KOPT-K1 (cell line): ENCODE results near the gene DCANP1.

Experiments used
- H3K27ac ChIP-seq: fragments of 200-600 bp; sonication (generic); 2 replicates; pipeline ENCODE4 v1.5.1; 2016; ENCODE audit warnings: antibody characterized with exemption, mild to moderate bottlenecking, low read depth, low read length; ENCODE audit not compliant: poor library complexity, severe bottlenecking
- H3K36me3 ChIP-seq: fragments of 200-600 bp; sonication (generic); 2 replicates; pipeline ENCODE4 v1.5.1; 2017; ENCODE audit warnings: antibody characterized with exemption, mild to moderate bottlenecking, low read length, moderate library complexity; ENCODE audit not compliant: insufficient read depth
- H3K9me3 ChIP-seq: fragments of 200-600 bp; sonication (generic); 2 replicates; pipeline ENCODE4 v1.5.1; 2017; ENCODE audit warnings: antibody characterized with exemption, low read length, mild to moderate bottlenecking; ENCODE audit not compliant: insufficient read depth, poor library complexity, severe bottlenecking

The DCANP1 gene

DNA sequence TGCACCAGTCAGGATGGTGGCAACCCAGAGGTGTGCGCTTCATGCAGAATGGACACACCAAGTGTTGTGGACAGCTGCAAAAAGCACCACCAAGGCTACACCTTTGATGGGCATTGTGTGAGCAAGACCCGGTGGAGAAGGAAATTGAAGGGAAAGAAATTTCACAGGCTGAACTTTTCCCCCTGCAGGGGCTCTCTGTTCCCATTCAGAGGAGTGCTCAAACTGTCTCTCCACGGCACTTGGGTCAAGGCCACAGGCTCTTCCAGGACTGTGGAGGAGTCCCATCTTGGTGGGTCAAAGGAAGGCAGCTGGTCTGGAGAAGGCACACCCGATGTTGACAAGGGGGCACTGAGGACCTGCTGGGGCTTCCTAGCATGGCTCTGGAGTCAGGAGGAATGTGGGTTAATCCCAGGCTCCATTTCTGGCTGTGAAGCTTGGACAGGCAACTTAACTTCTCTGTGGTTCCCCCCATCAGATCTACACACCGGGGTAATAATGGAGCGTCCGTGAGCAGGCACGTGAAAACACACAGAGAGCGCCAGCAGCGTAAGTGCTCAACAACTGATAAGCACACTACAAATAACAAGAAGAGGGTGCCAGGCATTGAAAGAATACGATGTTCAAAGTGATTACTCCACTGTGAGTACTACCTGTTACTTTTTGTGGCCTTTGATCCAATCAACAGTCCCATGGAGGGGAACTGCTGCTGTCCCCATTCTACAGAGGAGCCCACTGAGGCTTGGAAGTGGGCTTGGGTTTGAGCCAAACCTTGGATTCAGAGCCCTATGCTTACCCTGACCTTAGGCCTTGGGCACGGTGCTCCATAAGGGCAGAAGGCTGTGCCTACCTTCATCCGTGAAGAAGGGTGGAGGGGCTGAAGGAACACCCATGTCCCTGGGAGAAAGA is 39.2 kb upstream of the DCANP1 start:
- H3K27ac ChIP-seq, result no peak overlapping the region
- H3K9me3 ChIP-seq, result no peaks in the 10 kb centered on the region
- no peaks in the 10 kb centered on the region for H3K36me3 ChIP-seq

DNA sequence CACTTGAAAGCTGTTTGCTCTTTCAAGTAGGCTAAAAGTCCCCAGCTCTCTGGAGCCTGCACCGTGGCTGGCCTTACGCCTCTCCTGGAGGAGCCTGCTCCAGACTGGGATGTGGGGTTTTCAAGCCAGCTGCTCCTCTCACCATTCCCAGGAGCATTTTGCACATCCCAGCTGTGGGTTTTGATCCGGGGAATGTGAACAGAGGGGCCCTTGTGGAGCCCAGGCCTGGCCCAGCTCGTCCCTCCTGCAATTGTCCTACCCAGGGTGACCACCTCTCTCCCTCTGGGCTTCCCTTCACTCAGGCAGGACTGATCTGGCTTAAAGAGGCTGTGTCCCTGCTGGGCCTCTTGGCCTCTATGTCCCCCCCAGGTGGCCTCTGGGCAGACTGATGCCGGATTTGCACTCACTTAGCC is 37.5 kb upstream of the DCANP1 start:
- no peaks in the 10 kb centered on the region for H3K36me3 ChIP-seq
- no peaks in the 10 kb centered on the region for H3K9me3 ChIP-seq
- H3K27ac ChIP-seq, result no peak overlapping the region

DNA sequence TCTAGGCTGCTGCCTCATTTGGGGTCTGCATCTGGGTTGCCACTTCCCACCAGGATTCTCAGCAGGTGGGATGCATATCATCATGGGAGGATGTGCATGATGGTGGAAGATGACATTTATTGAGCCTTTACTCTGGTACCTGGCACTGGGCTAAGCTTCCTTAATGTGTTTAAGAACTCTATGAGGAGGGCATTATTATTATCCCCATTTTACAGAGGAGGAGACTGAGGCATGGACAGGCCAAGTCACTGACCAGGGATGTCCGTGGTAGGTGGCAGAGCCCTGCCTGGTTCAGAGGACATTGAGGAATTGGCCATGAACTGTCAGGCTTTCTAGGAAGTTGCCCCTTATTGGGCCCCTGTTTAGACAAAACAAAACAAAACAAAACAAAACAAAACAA is 36.1 kb upstream of the DCANP1 start:
- Histone ChIP-seq H3K9me3 (no peaks in the 10 kb centered on the region), H3K27ac (no peak overlapping the region), H3K36me3 (no peaks in the 10 kb centered on the region)

DNA sequence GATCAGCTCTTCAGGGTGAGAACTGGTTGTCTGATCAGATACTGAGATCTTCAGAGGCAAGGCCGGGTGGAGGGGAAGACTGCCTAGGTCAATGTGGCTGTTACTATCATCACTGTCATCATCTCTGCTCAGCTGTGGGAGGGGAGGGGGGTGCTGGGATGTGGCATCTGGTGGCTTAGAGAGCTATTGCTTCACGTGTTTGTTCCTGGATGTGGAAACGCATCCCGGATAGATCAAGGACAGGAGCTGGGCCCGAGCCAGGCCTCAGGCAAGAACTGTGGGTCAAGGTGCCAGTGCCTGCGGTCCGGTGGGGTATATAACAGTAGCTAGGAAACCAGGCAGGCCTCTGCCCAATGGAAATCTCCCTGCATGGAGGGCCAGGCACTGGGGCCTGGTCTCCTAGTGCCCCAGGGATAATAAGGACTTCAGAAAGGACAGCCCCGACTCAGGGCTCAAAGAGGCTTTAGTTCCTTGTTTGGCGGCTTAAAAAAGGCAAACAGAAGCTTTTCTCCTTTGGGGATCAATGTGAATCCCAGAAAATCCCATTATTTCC is 35.3 kb upstream of the DCANP1 start:
- Histone ChIP-seq H3K27ac (no peak overlapping the region), H3K9me3 (no peaks in the 10 kb centered on the region), H3K36me3 (no peaks in the 10 kb centered on the region)

DNA sequence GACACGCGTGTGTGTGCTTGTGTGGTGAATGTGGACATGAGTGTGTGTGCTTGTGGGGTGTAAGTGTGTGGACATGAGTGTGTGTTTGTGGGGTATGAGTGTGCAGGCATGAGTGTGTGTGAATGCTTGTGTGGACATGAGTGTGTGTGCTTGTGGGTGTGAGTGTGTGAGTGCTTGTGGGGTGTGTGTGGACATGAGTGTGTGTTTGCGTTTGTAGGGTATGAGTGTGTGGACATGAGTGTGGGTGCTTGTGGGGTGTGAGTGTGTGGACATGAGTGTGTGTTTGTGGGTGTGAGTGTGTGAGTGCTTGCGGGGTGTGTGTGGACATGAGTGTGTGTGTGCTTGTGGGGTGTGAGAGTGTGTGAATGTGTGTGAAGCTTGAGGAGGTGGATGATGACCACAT is 34.8 kb upstream of the DCANP1 start:
- H3K9me3 ChIP-seq, result no peaks in the 10 kb centered on the region
- no peak overlapping the region for H3K27ac ChIP-seq
- H3K36me3 ChIP-seq, result no peaks in the 10 kb centered on the region

DNA sequence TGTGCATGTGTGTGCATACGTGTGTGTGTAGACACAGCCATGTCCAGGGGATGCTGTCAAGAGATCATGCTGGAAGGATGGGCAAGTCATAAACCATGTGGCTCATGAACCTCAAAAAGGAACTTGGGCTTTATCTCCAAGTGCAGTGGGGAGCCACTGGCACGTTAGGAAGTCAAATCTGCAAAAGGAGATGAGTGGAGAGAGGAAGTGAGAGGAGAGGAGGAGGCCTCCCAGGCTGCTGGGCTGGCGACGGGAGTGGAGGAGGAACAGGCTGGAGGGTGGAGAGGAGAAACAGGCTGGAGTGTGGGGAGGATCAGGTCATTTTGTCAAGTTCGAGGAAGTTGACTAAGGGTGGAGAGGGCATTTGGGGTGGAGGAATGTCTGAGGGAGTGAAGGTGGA is 34.2 kb upstream of the DCANP1 start:
- Histone ChIP-seq H3K27ac (no peak overlapping the region), H3K9me3 (no peaks in the 10 kb centered on the region), H3K36me3 (no peaks in the 10 kb centered on the region)

DNA sequence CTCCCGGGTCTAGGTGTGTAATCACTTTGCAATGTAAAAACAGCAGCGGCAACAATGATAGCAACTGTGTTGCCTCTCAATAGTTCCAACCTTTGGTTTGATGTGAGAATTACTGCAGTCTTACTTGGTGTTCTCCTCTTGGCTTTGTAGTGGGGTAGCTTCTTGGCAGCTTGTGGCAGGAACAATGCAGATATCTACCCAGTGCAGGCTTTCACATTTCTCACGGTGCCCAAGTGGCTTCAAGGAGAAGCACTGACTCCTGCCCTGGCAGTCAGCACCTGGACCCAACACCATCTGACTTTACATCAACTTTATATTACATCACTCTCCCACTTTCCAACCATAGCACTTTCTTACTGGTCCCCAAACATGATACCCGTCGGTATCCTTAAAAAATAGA is 33.4 kb upstream of the DCANP1 start:
- no peaks in the 10 kb centered on the region for H3K9me3 ChIP-seq
- no peak overlapping the region for H3K27ac ChIP-seq
- H3K36me3 ChIP-seq, result no peaks in the 10 kb centered on the region

DNA sequence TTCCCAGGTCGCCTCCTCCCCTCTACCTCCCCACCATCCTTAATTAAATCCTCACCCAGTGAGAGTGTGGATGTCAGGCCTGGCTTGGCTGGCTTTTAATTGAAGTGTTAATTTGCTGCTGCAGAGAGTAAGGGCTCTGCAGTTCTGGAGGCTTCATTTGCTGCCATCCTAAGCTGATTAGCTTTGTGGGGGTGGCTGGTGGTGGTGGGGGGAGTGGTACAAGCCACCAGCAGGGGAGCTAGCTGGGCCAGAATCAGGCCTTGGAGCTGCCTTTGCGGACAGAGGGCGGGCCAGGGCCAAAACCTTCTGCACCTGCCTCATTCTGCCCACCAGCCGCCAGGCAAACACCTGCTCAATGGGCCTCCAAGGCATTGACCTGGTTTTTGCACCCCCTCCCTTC is 31.8 kb upstream of the DCANP1 start:
- Histone ChIP-seq H3K36me3 (no peaks in the 10 kb centered on the region), H3K27ac (no peak overlapping the region)

DNA sequence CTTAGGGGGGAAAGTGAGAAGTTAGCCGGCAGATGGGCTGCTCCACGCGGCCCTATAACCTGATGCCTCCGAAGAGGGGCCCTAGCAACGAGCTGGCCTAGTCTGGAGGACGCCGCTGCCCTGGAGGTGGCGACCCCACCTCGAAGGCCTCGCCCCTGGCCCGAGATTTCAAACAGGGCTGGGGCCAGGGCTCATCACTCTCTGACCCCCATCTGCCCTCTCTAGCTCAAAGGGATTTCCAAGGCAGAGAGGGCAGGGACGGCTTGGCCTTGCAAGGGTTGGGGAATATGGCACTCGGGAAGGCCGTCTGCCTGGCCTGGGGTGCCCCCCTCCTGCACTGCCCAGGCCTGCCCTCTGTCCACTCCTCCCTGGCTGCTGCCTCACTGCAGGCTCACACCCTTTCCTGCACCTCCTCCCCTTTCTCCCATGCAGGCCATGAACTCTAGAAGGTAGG is 30.5 kb upstream of the DCANP1 start:
- H3K36me3 ChIP-seq, result no peaks in the 10 kb centered on the region
- no peaks in the 10 kb centered on the region for H3K9me3 ChIP-seq
- H3K27ac ChIP-seq, result no peak overlapping the region

More for the DNA sequence above, 31.8 kb upstream of the DCANP1 start:
- H3K9me3 ChIP-seq, result no peaks in the 10 kb centered on the region

DNA sequence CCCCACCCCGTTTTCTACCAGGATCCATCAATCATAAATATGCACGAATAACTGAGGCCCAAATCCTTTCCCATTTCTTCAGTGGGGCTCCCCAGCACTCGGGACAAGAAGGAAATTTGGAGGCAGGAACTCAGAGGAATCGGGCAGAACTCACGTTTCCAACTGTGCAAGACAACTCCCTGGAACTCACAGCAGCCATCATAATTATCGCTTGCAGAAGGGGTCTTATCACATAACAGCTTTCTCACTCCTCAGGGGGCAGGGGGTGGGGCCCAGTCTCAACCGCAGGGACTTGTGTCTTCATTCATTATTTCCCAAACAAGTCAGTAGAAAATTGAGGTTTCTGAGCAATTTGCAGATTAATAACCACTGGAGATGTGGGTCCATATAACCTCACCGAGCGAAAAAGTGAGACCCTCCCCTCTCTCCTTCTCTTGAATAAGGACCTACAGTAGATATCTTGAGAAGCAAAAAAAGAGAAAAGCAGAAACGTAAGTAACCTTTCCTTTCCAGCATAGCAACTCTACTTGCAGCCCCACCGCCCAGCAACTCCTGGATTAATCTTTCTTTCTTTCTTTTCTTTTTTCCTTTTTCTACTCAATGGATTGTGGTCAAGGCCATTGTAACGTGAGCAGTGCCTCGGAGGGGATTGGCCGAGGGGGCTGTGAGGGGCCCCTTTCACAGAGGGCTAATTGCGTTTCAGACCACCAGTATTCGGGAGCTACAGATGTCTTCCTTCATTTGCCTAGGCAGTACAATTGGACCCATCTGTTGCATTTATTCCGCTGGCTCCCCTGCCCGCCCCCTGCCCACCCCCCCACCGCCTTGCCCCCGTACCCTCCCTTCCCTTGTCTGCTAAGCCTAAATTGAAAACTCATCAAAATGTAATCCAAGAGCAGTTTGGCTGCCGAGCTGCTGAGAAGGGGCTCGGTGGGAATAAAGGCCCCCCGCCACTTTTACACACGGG is 29.8 kb upstream of the DCANP1 start:
- Histone ChIP-seq H3K27ac (no peak overlapping the region), H3K9me3 (no peaks in the 10 kb centered on the region), H3K36me3 (no peaks in the 10 kb centered on the region)

DNA sequence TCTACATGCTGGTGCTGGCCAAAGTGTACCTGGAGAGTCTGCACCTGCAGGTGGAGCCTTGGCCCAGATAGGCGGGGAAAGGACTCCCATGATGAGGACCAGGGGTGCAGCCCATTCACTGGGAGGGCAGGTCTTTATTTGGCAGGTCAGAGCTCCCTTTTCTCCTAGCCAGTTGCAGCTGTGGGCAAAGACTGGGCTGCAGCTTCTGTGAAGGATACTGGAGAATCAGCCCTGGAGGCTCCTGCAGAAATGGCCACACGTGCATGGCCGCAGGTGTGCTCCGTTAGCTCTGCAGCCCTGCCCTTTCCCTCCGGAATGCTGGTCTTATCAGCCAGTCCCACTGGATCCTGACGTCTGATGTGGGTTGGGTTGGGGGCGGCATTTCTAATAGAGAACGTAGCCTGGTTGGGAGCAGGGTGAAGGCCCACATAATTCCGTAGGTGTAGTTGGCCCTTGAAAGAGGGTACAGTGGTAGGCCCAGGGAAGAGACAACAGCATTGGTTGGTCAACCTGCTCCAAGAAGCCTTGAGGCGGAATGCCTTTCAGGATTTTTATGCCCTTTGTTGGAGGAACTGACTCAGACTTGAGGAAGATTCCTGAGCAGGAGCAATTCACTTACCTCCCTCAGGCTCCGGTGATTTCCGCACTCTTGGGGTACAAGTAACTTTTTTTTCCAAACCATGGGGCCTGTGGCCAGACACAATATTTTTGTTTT is 27.0 kb upstream of the DCANP1 start:
- H3K9me3 ChIP-seq, result no peaks in the 10 kb centered on the region
- H3K27ac ChIP-seq, result no peak overlapping the region
- no peaks in the 10 kb centered on the region for H3K36me3 ChIP-seq

DNA sequence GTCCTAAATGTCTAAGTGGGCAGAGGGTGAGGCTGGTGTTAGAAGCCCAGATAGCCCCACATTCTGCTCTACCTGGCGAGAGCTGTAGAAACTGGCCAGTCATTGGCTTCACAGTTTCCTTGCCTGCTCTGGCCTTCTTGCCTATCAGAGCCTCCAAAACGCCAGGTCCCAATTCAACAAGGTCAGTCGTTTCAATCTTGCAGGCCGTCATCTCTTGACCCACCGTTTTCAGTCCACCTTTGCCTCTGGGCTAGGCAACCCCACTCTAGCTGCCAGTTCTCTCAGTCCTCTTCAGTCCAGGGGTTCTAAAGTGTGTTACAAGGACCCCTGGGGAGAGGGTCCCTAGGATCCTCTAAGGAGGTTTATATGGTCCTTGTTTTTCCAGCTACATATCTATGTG is 25.0 kb upstream of the DCANP1 start:
- Histone ChIP-seq H3K9me3 (no peaks in the 10 kb centered on the region), H3K27ac (no peak overlapping the region), H3K36me3 (no peaks in the 10 kb centered on the region)

DNA sequence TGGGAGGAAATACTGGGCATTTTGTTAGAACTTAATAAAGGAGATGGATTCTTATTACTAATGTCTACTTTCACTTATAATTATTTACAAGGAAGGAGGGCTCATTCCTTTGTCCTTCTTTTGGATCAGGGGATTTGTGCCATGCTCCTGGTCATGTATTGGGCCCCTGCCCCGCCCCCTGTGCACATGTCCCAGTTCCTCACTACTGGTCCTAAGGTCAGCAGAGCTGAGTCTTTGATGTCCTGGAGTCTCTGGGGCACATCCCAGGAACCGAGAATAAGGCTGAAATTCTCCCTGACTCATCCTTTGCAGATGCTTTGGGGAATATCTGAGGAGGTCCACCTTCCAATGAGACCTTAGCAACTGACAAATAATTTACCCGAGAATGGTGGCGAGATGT is 24.6 kb upstream of the DCANP1 start:
- Histone ChIP-seq H3K36me3 (no peaks in the 10 kb centered on the region), H3K9me3 (no peaks in the 10 kb centered on the region), H3K27ac (no peak overlapping the region)

DNA sequence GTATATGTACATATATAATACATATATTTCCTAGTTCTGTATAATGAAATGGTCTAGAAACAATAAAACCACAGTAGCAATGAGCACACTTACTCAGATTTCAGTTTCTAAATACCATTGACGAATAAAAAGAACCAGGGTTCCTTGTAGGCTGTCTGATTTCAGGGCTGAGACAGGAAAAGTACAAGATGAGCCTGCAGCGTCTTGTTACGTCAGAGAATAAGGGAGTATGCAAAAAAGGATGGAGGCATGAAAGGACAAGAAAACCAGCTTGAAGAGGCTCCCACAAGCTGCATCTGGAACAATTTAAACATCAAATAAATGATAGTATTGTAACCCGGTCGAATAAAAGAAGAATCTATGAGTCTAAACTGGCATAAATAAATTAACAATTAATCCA is 22.8 kb upstream of the DCANP1 start:
- no peak overlapping the region for H3K27ac ChIP-seq
- H3K9me3 ChIP-seq, result no peaks in the 10 kb centered on the region
- no peaks in the 10 kb centered on the region for H3K36me3 ChIP-seq
